BE2C (cell line): Measurements from ENCODE around the gene KMT2A.

Source experiments
- DNase-seq: peaks from one replicate; pipeline ENCODE4 v3.0.0-alpha.2; 2020
- H3K27me3 ChIP-seq: fragments of 250-450 bp; sonication (Bioruptor Pico); 2 replicates; pipeline ENCODE4 v1.5.1; 2020; ENCODE audit warnings: mild to moderate bottlenecking
- H3K36me3 ChIP-seq: fragments of 250-450 bp; sonication (Bioruptor Pico); 2 replicates; pipeline ENCODE4 v1.5.1; 2020; ENCODE audit warnings: mild to moderate bottlenecking
- H3K4me1 ChIP-seq: fragments of 250-450 bp; sonication (Bioruptor Pico); 2 replicates; pipeline ENCODE4 v1.5.1; 2020
- H3K4me3 ChIP-seq: 2 replicates; pipeline ENCODE4 v1.5.1; 2011; ENCODE audit warnings: low read depth, low read length
- H3K9me3 ChIP-seq: fragments of 250-450 bp; sonication (Bioruptor Pico); 2 replicates; pipeline ENCODE4 v1.5.1; 2020
- CTCF ChIP-seq: IDR thresholded peaks from 2 replicates; pipeline ENCODE4 v1.5.1; 2012; ENCODE audit warnings: mild to moderate bottlenecking, low read depth, low read length

KMT2A gene

GRCh38 chr11:118572061-118572980, 136.0 kb downstream of the KMT2A start, which contains the start of gene ARCN1:
Gene ARCN1, plus strand, starts transcription at chr11:118572409. Its CDS starts 139 bp downstream, at chr11:118572548.
- H3K4me3 ChIP-seq: peak within 1 kb of the TSS; percentile 78
- TF ChIP-seq CTCF: no peak
- DNase-seq: peak; percentile 80
- H3K9me3 ChIP-seq: no peaks in the 10 kb centered on the region
- peaks cover 4% of the 10 kb centered on the region; the same call in 1 of the 2 replicates for H3K4me1 ChIP-seq
- no peaks in the 10 kb centered on the region for H3K27me3 ChIP-seq
- peaks cover 12% of the 10 kb centered on the region for H3K36me3 ChIP-seq

- no peak for DNase-seq
- peaks cover 4% of the 10 kb centered on the region; the same call in 1 of the 2 replicates for H3K4me1 ChIP-seq
These were observed 136.8 kb downstream of the KMT2A start for GRCh38 chr11:118572981-118573550.

GRCh38 chr11:118574636-118575035, 138.3 kb downstream of the KMT2A start:
- no peak overlapping the region for H3K4me3 ChIP-seq
- no peaks in the 10 kb centered on the region for H3K27me3 ChIP-seq
- no peak for TF ChIP-seq CTCF
- H3K9me3 ChIP-seq: no peaks in the 10 kb centered on the region
- DNase-seq: no peak
- H3K4me1 ChIP-seq: peaks cover 4% of the 10 kb centered on the region; the same call in 1 of the 2 replicates
- peaks cover 16% of the 10 kb centered on the region for H3K36me3 ChIP-seq

More at GRCh38 chr11:118572981-118573550, 136.8 kb downstream of the KMT2A start:
- TF ChIP-seq CTCF: no peak
- Histone ChIP-seq H3K9me3 (no peaks in the 10 kb centered on the region), H3K36me3 (peaks cover 16% of the 10 kb centered on the region), H3K4me3 (peak overlapping the region; percentile 78), H3K27me3 (no peaks in the 10 kb centered on the region)
